ENCODE results near the gene HGFAC. TPM values are rescaled to one million over a fixed set of nuclear protein-coding genes. Genes with fewer than 3 reads are reported as not detected.

HGFAC gene
- total and polyA plus RNA-seq, 2 experiments from 2014 or later, result 2.0 to 2.3 TPM

- Histone ChIP-seq H3K9me3 (ENCODE audit: low read depth) (no peaks in the 10 kb centered on the region), H3K4me1 (ENCODE audit: low read depth) (peaks cover 18% of the 10 kb centered on the region), H3K4me3 (no peak overlapping the region), H3K27ac (no peak overlapping the region), H3K36me3 (no peaks in the 10 kb centered on the region), H3K27me3 (no peaks in the 10 kb centered on the region)
- TF ChIP-seq, protein P1, sequence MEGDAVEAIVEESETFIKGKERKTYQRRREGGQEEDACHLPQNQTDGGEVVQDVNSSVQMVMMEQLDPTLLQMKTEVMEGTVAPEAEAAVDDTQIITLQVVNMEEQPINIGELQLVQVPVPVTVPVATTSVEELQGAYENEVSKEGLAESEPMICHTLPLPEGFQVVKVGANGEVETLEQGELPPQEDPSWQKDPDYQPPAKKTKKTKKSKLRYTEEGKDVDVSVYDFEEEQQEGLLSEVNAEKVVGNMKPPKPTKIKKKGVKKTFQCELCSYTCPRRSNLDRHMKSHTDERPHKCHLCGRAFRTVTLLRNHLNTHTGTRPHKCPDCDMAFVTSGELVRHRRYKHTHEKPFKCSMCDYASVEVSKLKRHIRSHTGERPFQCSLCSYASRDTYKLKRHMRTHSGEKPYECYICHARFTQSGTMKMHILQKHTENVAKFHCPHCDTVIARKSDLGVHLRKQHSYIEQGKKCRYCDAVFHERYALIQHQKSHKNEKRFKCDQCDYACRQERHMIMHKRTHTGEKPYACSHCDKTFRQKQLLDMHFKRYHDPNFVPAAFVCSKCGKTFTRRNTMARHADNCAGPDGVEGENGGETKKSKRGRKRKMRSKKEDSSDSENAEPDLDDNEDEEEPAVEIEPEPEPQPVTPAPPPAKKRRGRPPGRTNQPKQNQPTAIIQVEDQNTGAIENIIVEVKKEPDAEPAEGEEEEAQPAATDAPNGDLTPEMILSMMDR (IDR thresholded peaks at IDR 0.05; ENCODE audit: low read depth, low read length), result no peak
- DNase-seq (ENCODE audit: low read depth in 1 of 2, low spot score in 1 of 2), result no peak
These were observed 25.2 kb downstream of the HGFAC start for GRCh38 chr4:3466691-3467600.

- DNase-seq (ENCODE audit: low read depth in 1 of 2, low spot score in 1 of 2), result no peak
These were observed 25.8 kb downstream of the HGFAC start for GRCh38 chr4:3467601-3468031.

GRCh38 chr4:3468154-3468553 is 26.4 kb downstream of the HGFAC start:
- Histone ChIP-seq H3K36me3 (no peaks in the 10 kb centered on the region), H3K27ac (no peak overlapping the region), H3K9me3 (ENCODE audit: low read depth) (no peaks in the 10 kb centered on the region), H3K4me1 (ENCODE audit: low read depth) (peaks cover 18% of the 10 kb centered on the region), H3K27me3 (no peaks in the 10 kb centered on the region), H3K4me3 (no peak overlapping the region)
- TF ChIP-seq, protein P1 (IDR thresholded peaks at IDR 0.05; ENCODE audit: low read depth, low read length), result no peak
- no peak for DNase-seq (ENCODE audit: low read depth in 1 of 2, low spot score in 1 of 2)

More at GRCh38 chr4:3467601-3468031, 25.8 kb downstream of the HGFAC start:
- TF ChIP-seq, protein P1 (IDR thresholded peaks at IDR 0.05; ENCODE audit: low read depth, low read length), result no peak
- Histone ChIP-seq H3K4me1 (ENCODE audit: low read depth) (peaks cover 18% of the 10 kb centered on the region), H3K27me3 (no peaks in the 10 kb centered on the region), H3K36me3 (no peaks in the 10 kb centered on the region), H3K27ac (no peak overlapping the region), H3K9me3 (ENCODE audit: low read depth) (no peaks in the 10 kb centered on the region), H3K4me3 (no peak overlapping the region)

- no peaks in the 10 kb centered on the region for H3K9me3 ChIP-seq (ENCODE audit: low read depth)
- H3K27ac ChIP-seq, result no peak overlapping the region
- peaks cover 18% of the 10 kb centered on the region for H3K4me1 ChIP-seq (ENCODE audit: low read depth)
- no peak for DNase-seq (ENCODE audit: low read depth in 1 of 2, low spot score in 1 of 2)
- TF ChIP-seq, protein P1 (IDR thresholded peaks at IDR 0.05; ENCODE audit: low read depth, low read length), result no peak
- H3K27me3 ChIP-seq, result no peaks in the 10 kb centered on the region
- no peaks in the 10 kb centered on the region for H3K36me3 ChIP-seq
- H3K4me3 ChIP-seq, result no peak overlapping the region
These were observed 27.0 kb downstream of the HGFAC start for GRCh38 chr4:3468804-3469203.

- Histone ChIP-seq H3K9me3 (ENCODE audit: low read depth) (no peaks in the 10 kb centered on the region), H3K4me3 (no peak overlapping the region), H3K36me3 (no peaks in the 10 kb centered on the region), H3K27me3 (no peaks in the 10 kb centered on the region), H3K27ac (no peak overlapping the region), H3K4me1 (ENCODE audit: low read depth) (peaks cover 18% of the 10 kb centered on the region)
- no peak for DNase-seq (ENCODE audit: low read depth in 1 of 2, low spot score in 1 of 2)
- TF ChIP-seq, protein P1 (IDR thresholded peaks at IDR 0.05; ENCODE audit: low read depth, low read length), result no peak
These were observed 27.8 kb downstream of the HGFAC start for GRCh38 chr4:3469386-3470243.

Data from cardiac muscle cell (in vitro differentiated cells and primary cell).